Neural cell (in vitro differentiated cells): ENCODE measurements around the gene CDH19. TPM values are rescaled to one million over a fixed set of nuclear protein-coding genes. Genes with fewer than 3 reads are reported as not detected.

ENCODE experiments used
- H2AFZ ChIP-seq: fragments of 200-600, 300-800 bp; sonication (generic), shearing (Covaris generic); 2 replicates; pipeline ENCODE4 v1.6.0; 2014; ENCODE audit warnings: low read depth, mild to moderate bottlenecking, antibody characterized with exemption, low read length, moderate library complexity
- H3F3A ChIP-seq: fragments of 200-600 bp; shearing (Covaris generic); 2 replicates; pipeline ENCODE4 v1.6.1; 2016; ENCODE audit warnings: mild to moderate bottlenecking, moderate library complexity, mixed read lengths, antibody characterized with exemption, low read length; ENCODE audit not compliant: insufficient read depth, poor library complexity, severe bottlenecking
- H3K27ac ChIP-seq: fragments of 200-600, 300-800 bp; sonication (generic), shearing (Covaris generic); 2 replicates; pipeline ENCODE4 v1.5.1; 2014; ENCODE audit warnings: mild to moderate bottlenecking, low read length, moderate library complexity
- H3K27me3 ChIP-seq: fragments of 300-800, 200-600 bp; sonication (generic), shearing (Covaris generic); 2 replicates; pipeline ENCODE4 v1.6.0; 2014; ENCODE audit warnings: mild to moderate bottlenecking, low read depth, low read length, moderate library complexity; ENCODE audit not compliant: insufficient read depth
- H3K36me3 ChIP-seq: fragments of 300-800, 200-600 bp; sonication (generic), shearing (Covaris generic); 2 replicates; pipeline ENCODE4 v1.5.1; 2014; ENCODE audit warnings: mild to moderate bottlenecking, antibody characterized with exemption, low read length, moderate library complexity; ENCODE audit not compliant: insufficient read depth
- H3K4me2 ChIP-seq: fragments of 300-800, 200-600 bp; sonication (generic), shearing (Covaris generic); 2 replicates; pipeline ENCODE4 v1.6.0; 2014; ENCODE audit warnings: mild to moderate bottlenecking, low read length
- H3K4me3 ChIP-seq: fragments of 300-800, 200-600 bp; sonication (generic), shearing (Covaris generic); 2 replicates; pipeline ENCODE4 v1.5.1; 2014; ENCODE audit warnings: mild to moderate bottlenecking, low read length, moderate library complexity
- H3K79me2 ChIP-seq: fragments of 200-600 bp; shearing (Covaris generic); replicated peaks from 2 replicates; pipeline ENCODE4 v1.6.0; 2014; ENCODE audit warnings: mild to moderate bottlenecking, low read length, moderate library complexity; ENCODE audit not compliant: insufficient read depth
- H3K9ac ChIP-seq: fragments of 300-800, 200-600 bp; sonication (generic), shearing (Covaris generic); 2 replicates; pipeline ENCODE4 v1.6.1; 2016; ENCODE audit warnings: mild to moderate bottlenecking, low read length, mixed read lengths
- H3K9me2 ChIP-seq: fragments of 200-600 bp; shearing (Covaris generic); 2 replicates; pipeline ENCODE4 v1.6.1; 2016; ENCODE audit warnings: mild to moderate bottlenecking, low read length, mixed read lengths; ENCODE audit not compliant: insufficient read depth
- H3K9me3 ChIP-seq: fragments of 200-600, 300-800 bp; sonication (generic), shearing (Covaris generic); 2 replicates; pipeline ENCODE4 v1.6.1; 2016; ENCODE audit warnings: mild to moderate bottlenecking, mixed run types, low read length, moderate library complexity, mixed read lengths
- H4K20me1 ChIP-seq: fragments of 200-600 bp; shearing (Covaris generic); 2 replicates; pipeline ENCODE4 v1.6.1; 2016; ENCODE audit warnings: mild to moderate bottlenecking, mixed run types; ENCODE audit not compliant: insufficient read depth
- CTCF ChIP-seq: fragments of 450-650 bp; IDR thresholded peaks from 2 replicates; pipeline ENCODE4 v1.5.1; 2014; ENCODE audit warnings: antibody characterized with exemption, mild to moderate bottlenecking, moderate library complexity; ENCODE audit not compliant: poor library complexity, severe bottlenecking
- EP300 ChIP-seq: fragments of 450-650 bp; conservative IDR thresholded peaks from 2 replicates; pipeline ENCODE4 v1.6.1; 2014; ENCODE audit warnings: antibody characterized with exemption, mild to moderate bottlenecking, moderate library complexity; ENCODE audit not compliant: poor library complexity, severe bottlenecking
- EZH2 ChIP-seq: fragments of 200-600, 300-800 bp; shearing (Covaris generic), sonication (generic); IDR thresholded peaks from 2 replicates; pipeline ENCODE4 v1.6.1; 2014; ENCODE audit warnings: antibody characterized with exemption, low read length, borderline replicate concordance, mild to moderate bottlenecking; ENCODE audit not compliant: insufficient read depth, poor library complexity, severe bottlenecking
- MXI1 ChIP-seq: fragments of 450-650 bp; conservative IDR thresholded peaks from 2 replicates; pipeline ENCODE4 v1.6.1; 2014; ENCODE audit warnings: antibody characterized with exemption, mild to moderate bottlenecking; ENCODE audit not compliant: poor library complexity, severe bottlenecking
- POLR2AphosphoS5 ChIP-seq: IDR thresholded peaks from 2 replicates; pipeline ENCODE4 v1.6.1; 2012
- RAD21 ChIP-seq: fragments of 450-650 bp; conservative IDR thresholded peaks from 2 replicates; pipeline ENCODE4 v1.6.1; 2014; ENCODE audit warnings: antibody characterized with exemption, mild to moderate bottlenecking, moderate library complexity
- REST ChIP-seq: IDR thresholded peaks from 2 replicates; pipeline ENCODE4 v1.6.1; 2012; ENCODE audit warnings: borderline replicate concordance
- SMC3 ChIP-seq: fragments of 450-650 bp; conservative IDR thresholded peaks from 2 replicates; pipeline ENCODE4 v1.6.1; 2014; ENCODE audit warnings: antibody characterized with exemption, mild to moderate bottlenecking, moderate library complexity; ENCODE audit not compliant: poor library complexity
- TAF1 ChIP-seq: IDR thresholded peaks from 2 replicates; pipeline ENCODE4 v1.6.1; 2012; ENCODE audit warnings: low read depth
- polyA plus RNA-seq: library from polyadenylated mRNA; depleted of rRNA; stranded (reverse); fragments of >200 nt; gene quantifications from 2 replicates; pipeline ENCODE4 v1.2.3, GENCODE V29; 2014

Gene CDH19
- polyA plus RNA-seq, 1 donor from 2014 or later, result 0.11 TPM

GRCh38 chr18:66533693-66534092, 70.2 kb downstream of the CDH19 start:
- no peaks in the 10 kb centered on the region for H3K79me2 ChIP-seq
- no peaks in the 10 kb centered on the region for H3F3A ChIP-seq
- no peak for TF ChIP-seq SMC3
- no peak for TF ChIP-seq TAF1
- no peak for TF ChIP-seq EZH2
- TF ChIP-seq RAD21, result no peak
- H3K4me2 ChIP-seq, result no peak overlapping the region
- no peaks in the 10 kb centered on the region for H3K27me3 ChIP-seq
- H3K9ac ChIP-seq, result no peak overlapping the region
- no peak overlapping the region for H2AFZ ChIP-seq
- H3K27ac ChIP-seq, result peak overlapping the region; percentile 42
- H3K4me3 ChIP-seq, result no peak overlapping the region
- H3K9me3 ChIP-seq, result no peaks in the 10 kb centered on the region
- H4K20me1 ChIP-seq, result no peaks in the 10 kb centered on the region
- H3K36me3 ChIP-seq, result no peaks in the 10 kb centered on the region
- H3K9me2 ChIP-seq, result no peaks in the 10 kb centered on the region

GRCh38 chr18:66523219-66523991, 80.5 kb downstream of the CDH19 start:
- Histone ChIP-seq H3K36me3 (no peaks in the 10 kb centered on the region), H3K9me3 (no peaks in the 10 kb centered on the region), H3K4me2 (no peak overlapping the region), H3K4me3 (no peak overlapping the region), H3K9ac (no peak overlapping the region), H3K27me3 (no peaks in the 10 kb centered on the region), H2AFZ (no peak overlapping the region), H3K9me2 (no peaks in the 10 kb centered on the region), H3K27ac (no peak overlapping the region), H3F3A (no peaks in the 10 kb centered on the region), H3K79me2 (no peaks in the 10 kb centered on the region), H4K20me1 (no peaks in the 10 kb centered on the region)
- no peak for TF ChIP-seq TAF1
- TF ChIP-seq POLR2AphosphoS5, result no peak
- TF ChIP-seq EP300, result no peak
- TF ChIP-seq RAD21, result no peak
- no peak for TF ChIP-seq REST
- TF ChIP-seq EZH2, result no peak
- TF ChIP-seq MXI1, result no peak
- TF ChIP-seq CTCF, result no peak
- no peak for TF ChIP-seq SMC3
